Hepatic stellate cell (primary cell): ENCODE results near the gene NCK2.

Source experiments
- DNase-seq: peaks from one replicate; pipeline ENCODE4 v3.0.0; 2011; ENCODE audit warnings: low spot score

The NCK2 gene

GRCh38 chr2:105852066-105852465 is 107.4 kb downstream of the NCK2 start:
- DNase-seq, result no peak

- no peak for DNase-seq
These were observed 108.8 kb downstream of the NCK2 start for GRCh38 chr2:105853354-105854088.

GRCh38 chr2:105854972-105855371 is 110.3 kb downstream of the NCK2 start:
- DNase-seq, result no peak

DNA sequence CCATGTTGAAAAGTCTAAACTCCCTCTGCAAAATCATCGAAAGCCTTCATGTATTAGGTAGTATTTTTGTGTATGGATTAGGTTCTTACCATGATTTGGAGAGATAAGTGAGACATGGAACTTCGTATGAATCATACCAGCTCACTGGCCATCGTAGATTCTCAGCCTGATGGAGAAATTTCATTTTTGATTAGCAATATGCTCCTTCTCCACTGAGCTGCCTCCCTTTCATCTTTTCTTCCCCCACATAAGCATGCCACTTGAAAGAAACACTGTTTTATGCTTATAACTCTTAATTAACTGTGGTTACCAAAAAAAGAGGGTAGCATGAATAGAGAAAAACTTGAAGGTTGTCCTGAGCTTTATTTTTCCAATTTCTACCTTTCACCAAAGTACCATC is 111.9 kb downstream of the NCK2 start:
- no peak for DNase-seq

DNA sequence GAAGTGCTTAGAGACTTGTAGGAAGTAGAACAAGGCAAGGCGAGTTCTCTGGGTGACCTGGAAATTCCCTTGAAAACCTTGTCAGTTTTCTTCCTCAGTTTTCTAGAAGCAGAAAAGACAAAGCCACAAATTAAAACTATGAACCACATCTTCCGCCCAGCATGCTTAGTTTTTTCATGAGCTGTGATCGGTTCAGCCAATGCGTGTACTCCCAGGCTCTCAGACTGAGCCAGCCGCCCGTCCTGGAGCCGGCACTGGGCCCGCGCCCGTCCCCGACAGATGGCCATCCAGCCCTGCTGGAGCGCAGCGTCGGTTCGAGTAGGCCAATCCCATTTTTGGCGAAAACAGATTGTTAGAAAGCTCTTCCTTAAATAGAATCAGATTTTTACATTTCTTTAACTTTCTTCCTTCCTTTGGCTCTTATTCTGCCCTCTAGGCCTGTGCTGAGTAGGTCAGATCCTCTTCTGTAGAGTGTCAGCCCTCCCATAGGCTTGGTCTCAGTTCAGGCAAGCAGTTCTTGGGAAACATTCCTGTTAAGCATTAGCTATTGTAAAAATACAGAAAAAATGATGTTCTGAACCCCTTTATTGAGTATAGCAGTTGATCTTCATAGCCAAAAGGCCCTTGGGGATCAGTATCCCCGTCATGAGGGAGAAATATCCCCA is 112.5 kb downstream of the NCK2 start:
- no peak for DNase-seq

GRCh38 chr2:105858868-105859693 is 114.4 kb downstream of the NCK2 start:
- no peak for DNase-seq

GRCh38 chr2:105859694-105859951 is 114.9 kb downstream of the NCK2 start:
- DNase-seq, result no peak

DNA sequence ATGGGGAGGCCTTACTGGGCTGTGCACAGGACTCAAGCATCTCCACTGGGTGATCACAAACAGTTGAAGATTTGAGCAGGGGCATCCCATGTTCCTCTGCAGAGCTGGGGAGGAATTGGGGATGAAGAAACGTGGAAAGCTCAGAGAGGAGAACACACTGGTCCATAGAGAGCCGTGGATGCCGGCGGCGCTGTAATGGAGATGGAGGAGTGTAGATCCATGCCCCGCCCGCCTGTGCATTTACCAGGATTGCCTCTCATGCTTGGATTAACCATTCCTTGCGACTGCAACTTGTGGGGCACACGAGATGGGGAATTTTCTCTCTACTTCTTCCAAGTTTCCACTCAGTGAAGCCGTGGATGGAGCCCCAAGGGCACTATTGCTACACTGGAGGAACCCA is 115.9 kb downstream of the NCK2 start:
- DNase-seq, result no peak

- DNase-seq, result no peak
These were observed 116.5 kb downstream of the NCK2 start for GRCh38 chr2:105861200-105861599.

DNA sequence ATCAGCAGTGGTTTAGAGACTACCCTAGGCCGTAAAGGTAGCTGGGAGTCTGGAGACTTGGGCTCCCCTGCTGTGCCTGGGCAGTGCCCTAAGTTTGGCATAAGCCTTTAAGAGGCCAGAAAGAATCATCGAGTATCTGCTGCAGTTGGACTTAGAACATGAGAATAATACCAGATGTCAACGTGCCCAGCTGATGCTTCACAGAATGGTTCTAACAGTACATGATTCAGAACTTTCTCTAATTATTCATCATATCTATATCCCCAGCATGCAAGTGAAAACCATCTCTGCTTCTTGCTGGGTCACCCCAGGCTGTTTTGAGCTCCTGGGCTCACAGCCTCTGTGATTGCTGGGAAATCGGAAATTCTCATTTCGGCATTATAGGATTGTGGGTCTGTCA is 118.1 kb downstream of the NCK2 start:
- DNase-seq, result no peak

DNA sequence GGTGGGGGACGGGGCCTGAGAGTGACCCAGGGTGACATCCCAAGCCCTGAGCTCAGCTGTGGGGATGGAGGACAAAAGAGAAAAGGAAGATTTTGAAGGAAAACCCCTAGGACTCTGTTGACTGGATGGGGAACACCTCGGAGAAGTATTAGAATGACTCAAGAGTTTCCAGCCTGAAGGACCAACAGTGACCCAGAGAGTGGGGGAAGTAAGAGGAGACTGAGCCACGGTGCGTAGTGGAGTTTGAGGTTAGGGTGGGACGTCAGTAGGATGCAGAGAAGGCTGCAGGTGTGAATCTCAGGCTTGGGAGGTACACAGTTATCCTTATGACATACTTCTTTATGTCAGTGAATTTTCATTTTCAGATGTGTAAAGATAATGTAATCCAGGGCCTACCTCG is 119.5 kb downstream of the NCK2 start:
- no peak for DNase-seq

GRCh38 chr2:105865222-105865913 is 120.7 kb downstream of the NCK2 start:
- no peak for DNase-seq

- DNase-seq, result peak; percentile 77
These were observed 121.8 kb downstream of the NCK2 start for GRCh38 chr2:105866216-105867185.

DNA sequence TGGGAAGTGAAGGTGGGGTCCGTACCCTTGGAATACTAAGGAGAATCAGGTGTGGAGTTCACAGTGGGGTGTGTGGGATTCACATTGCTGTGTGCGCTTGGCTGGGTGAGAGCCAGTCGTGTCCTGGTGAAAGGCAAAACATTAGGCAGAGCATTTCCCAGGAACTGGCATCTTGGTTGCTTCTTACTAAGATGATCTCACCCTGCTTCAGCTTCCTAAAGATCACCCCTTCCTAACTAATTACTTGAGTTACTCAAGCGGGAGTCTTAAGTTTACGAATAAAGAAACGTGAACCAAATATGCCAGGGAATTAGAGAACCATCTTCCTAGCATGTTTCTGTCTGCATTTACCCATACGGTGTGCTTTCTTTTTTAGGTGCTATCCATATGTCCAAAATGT is 122.9 kb downstream of the NCK2 start:
- peak; percentile 42 for DNase-seq

DNA sequence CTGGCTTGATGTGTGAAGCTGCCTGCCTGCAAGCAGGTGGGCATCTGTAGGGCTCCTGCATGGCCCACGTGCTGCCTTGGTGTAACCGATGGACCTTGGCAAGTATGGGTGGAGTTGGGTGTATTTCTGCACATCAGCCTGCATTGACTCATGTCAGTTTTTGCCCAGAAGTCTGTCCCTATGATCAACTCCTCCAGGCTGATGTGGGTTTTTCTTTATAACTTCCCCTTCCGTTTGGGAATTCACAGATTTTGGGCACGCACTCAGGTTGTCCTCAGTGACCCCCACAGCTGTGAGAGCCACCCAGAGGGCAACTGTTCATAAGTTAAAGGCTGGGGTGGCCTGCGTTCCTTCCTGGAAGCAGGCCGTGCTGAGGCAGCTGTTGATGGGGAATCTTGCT is 123.3 kb downstream of the NCK2 start:
- DNase-seq, result peak; percentile 44

- DNase-seq, result no peak
These were observed 124.6 kb downstream of the NCK2 start for GRCh38 chr2:105869341-105869740.

DNA sequence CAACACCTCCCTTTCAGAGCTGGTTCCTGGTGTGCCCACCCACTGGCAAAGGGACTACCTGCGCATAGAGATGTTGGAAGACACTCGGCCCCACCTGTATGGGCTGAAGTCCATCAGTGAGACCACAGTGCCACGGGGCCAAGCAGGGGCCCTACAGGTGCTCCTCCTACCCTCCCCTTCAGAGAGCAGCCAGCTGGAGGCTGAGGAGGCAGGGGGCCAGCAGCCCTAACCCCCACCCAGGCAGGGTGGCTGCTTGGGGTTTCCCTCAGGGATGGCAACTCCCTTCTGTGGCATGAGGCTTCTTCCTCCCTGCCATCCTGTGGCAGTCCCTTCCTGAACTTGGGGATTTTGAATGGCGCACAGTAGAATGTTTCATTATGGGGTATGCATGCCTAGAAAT is 125.3 kb downstream of the NCK2 start:
- no peak for DNase-seq

- DNase-seq, result no peak
These were observed 126.1 kb downstream of the NCK2 start for GRCh38 chr2:105870858-105871257.

GRCh38 chr2:105872142-105872728 is 127.5 kb downstream of the NCK2 start:
- DNase-seq, result no peak

DNA sequence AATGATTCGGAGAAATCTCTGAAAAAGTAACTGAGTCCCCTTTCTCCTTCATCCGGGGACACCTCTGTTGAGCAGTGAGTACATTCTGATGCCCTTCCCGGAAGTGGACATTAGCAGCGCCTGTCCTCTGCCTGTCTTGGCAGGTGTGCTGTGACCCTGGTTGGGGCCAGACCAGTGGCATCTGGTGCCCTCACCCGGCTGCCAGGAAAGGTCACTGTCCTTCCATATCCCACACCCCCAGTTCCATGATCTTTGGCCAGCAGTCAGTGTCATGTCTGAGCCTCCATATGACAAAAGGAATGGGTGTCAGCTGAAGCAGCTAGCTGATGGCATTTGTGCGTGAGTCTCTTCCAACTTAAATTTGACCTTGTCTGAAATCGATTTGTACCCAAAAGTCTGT is 128.1 kb downstream of the NCK2 start:
- DNase-seq, result no peak

- no peak for DNase-seq
These were observed 128.6 kb downstream of the NCK2 start for GRCh38 chr2:105873281-105873680.
